Colonic mucosa (tissue), 4 donors: ENCODE results near the gene THBS3. TPM values are rescaled to one million over a fixed set of nuclear protein-coding genes. Genes with fewer than 3 reads are reported as not detected.
A peak's percentile ranks its signal among the peaks of the same experiment; 100 is the strongest.

Experiments
- DNase-seq: peaks from one replicate; pipeline ENCODE4 v3.0.0-alpha.2; 2020
- H3K27ac ChIP-seq: fragments of 200-600 bp; one replicate; pipeline ENCODE4 v1.8.0; 2021
- H3K27me3 ChIP-seq: fragments of 200-600 bp; one replicate; pipeline ENCODE4 v1.8.0; 2021
- H3K36me3 ChIP-seq: fragments of 200-600 bp; one replicate; pipeline ENCODE4 v1.8.0; 2021
- H3K4me1 ChIP-seq: fragments of 200-600 bp; one replicate; pipeline ENCODE4 v1.8.0; 2021; ENCODE audit warnings: mild to moderate bottlenecking
- H3K4me3 ChIP-seq: fragments of 200-600 bp; one replicate; pipeline ENCODE4 v1.8.0; 2021
- H3K9ac ChIP-seq, 2 donors: one replicate each; pipeline ENCODE4 v1.7.0; 2013; ENCODE audit warnings: control low read depth in 2 of 2, low read depth in 2 of 2, low read length in 2 of 2
- H3K9me3 ChIP-seq: fragments of 200-600 bp; one replicate; pipeline ENCODE4 v1.8.0; 2021
- intact Hi-C: fragments of 100-400 bp; cut with DNase I; formaldehyde crosslinking; loops from one replicate; pipeline ENCODE4 v1.14.1; 2022
- total RNA-seq, 2 donors: library from RNA; stranded (reverse); fragmentation: NEBNext Ultra II Directional in 1 of 2; extraction: Animal tissue kit (Norgen Biotek cat#: 25700) in 1 of 2; gene quantifications; one replicate each; pipeline ENCODE4 v1.2.1, GENCODE V29; 2021
- TF ChIP-seq, protein P1 (sequence below): fragments of 200-600 bp; IDR thresholded peaks from one replicate; pipeline ENCODE4 v1.8.0; 2022; ENCODE audit warnings: antibody characterized with exemption, mild to moderate bottlenecking
- donor health status: healthy.
- donor health status: DM: no; HTN: no; CAD: no.
- donor health status: DM: no; HTN: no; CAD: no.

Gene THBS3
- total RNA-seq, 2 donors from 2014 or later, result 12.2 to 16.0 TPM

DNA sequence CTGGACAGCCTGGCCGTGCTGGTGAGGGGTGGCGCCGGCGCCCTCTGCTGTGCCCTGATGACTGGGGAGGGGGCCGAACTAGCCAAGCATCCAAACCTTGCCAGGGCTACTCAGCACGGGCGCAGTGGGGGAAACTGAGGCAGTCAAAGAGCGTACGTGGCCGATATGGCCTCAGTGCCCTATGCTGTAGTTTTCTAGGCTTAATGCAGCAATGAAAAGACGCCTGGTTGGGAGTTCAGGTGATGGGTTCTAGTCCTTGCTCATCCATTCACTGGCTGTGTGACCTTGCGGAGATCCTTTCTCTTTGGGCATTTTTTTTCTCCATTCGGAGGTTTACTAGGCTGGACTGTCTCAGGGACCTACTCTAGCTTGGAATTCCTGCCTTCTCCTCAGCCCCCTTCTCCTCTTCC, 1.6 kb upstream of the THBS3 start:
- intact Hi-C loops, result loop anchor here (2.0 kb wide), 1 partner anchor 17 kb away; no protein-coding TSS in a partner anchor
- Histone ChIP-seq H3K4me3 (peak overlapping the region; percentile 72), H3K9me3 (no peaks in the 10 kb centered on the region), H3K4me1 (peaks cover 13% of the 10 kb centered on the region), H3K27ac (peak overlapping the region; percentile 91), H3K9ac (peak overlapping the region; percentile 97 to 98), H3K27me3 (no peaks in the 10 kb centered on the region), H3K36me3 (no peaks in the 10 kb centered on the region)
- no peak for DNase-seq
- TF ChIP-seq, protein P1, sequence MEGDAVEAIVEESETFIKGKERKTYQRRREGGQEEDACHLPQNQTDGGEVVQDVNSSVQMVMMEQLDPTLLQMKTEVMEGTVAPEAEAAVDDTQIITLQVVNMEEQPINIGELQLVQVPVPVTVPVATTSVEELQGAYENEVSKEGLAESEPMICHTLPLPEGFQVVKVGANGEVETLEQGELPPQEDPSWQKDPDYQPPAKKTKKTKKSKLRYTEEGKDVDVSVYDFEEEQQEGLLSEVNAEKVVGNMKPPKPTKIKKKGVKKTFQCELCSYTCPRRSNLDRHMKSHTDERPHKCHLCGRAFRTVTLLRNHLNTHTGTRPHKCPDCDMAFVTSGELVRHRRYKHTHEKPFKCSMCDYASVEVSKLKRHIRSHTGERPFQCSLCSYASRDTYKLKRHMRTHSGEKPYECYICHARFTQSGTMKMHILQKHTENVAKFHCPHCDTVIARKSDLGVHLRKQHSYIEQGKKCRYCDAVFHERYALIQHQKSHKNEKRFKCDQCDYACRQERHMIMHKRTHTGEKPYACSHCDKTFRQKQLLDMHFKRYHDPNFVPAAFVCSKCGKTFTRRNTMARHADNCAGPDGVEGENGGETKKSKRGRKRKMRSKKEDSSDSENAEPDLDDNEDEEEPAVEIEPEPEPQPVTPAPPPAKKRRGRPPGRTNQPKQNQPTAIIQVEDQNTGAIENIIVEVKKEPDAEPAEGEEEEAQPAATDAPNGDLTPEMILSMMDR, result no peak

DNA sequence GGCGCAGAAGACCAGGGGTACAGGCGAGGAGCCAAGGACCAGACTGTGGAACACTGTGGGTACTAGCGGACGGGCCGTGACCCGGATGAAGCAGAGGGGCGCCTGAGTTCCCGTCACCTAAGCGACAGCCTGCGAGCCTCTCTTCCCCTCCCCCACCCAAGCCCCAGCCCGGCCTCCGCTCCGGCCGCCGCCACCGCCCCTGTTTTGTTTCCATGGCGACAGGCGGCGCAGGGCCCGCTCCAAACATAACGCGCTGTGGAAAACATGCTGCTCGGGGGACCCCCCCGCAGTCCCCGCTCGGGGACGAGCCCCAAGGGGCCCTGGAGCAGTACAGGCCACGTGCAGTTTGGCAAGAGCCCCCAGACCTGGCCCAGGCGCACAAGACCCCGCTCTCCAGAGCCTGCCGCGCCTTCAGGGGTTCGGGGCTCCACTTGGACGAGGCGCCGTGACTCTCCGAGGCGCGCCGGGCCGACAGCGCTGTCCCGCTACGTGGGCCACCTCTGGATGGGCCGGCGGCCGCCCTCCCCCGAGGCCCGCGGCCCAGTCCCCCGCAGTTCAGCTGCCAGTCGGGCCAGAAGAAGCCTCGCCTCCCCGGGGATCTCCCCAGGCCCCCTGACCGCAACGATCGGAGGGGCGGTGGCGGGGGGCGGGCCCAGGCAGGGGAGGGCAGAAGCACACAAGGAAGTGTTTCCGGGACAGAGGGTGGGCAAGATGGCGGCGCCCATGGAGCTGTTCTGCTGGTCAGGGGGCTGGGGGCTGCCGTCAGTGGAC, 1.0 kb upstream of the THBS3 start, which contains the start of gene MTX1:
Gene MTX1, plus strand, starts transcription at position 155 of the 771 bp plus-strand sequence. Its CDS starts 110 bp downstream, at position 265.
- TF ChIP-seq, protein P1, result no peak
- intact Hi-C loops, result loop anchor here (2.0 kb wide), 1 partner anchor 18 kb away; no protein-coding TSS in a partner anchor
- Histone ChIP-seq H3K9ac (peak within 1 kb of the TSS; percentile 97 to 98), H3K27me3 (no peaks in the 10 kb centered on the region), H3K4me3 (peak within 1 kb of the TSS; percentile 72), H3K4me1 (peaks cover 13% of the 10 kb centered on the region), H3K36me3 (no peaks in the 10 kb centered on the region), H3K9me3 (no peaks in the 10 kb centered on the region), H3K27ac (peak within 1 kb of the TSS; percentile 91)
- DNase-seq, result peak; percentile 90

DNA sequence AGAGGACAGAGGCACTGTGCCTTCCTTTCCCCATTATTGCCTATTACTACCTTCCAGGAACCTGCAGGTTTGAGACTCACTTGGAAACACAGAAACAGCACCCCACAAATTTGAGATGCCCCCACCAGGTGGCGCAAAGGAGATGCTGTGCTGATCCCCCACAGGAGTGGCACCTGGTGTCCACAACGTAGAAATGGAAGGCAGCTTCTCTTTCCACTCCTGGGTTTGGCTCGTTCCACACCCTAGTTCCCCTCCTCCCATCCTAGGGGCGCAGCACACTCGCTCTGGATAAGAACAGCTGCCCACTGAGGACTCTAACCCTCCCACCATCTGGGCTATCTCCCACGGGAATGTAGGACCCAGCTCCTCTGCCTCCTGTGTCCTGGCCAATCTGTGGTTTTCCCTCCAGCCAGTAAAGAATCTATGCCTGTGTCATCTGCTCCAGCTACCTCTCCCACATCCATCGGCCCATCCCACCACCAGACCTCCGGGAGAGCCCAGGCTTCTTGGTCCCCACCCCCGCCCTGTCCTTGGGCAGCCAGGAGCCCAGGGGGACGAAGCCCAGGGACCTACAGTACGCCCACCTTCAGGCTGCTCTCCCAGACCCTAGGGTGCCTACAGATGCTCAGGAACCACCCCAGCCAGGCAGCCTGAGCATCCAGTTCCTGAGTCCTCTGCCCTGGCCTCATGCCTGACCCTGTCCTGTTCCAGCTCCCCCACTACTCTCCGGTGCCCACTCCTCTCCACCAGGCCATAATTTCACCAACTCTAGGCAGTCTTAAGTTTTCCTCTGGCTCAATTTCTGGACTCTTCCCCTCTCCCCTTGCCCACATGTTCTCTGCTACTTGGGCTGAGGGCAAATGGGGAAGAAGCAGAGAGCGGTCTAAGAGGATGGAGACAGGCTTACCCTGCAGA, 549 bp downstream of the THBS3 start:
- Histone ChIP-seq H3K9me3 (no peaks in the 10 kb centered on the region), H3K9ac (peak overlapping the region; percentile 38 to 97), H3K36me3 (no peaks in the 10 kb centered on the region), H3K4me1 (peaks cover 13% of the 10 kb centered on the region), H3K27me3 (no peaks in the 10 kb centered on the region), H3K27ac (peak overlapping the region; percentile 91), H3K4me3 (no peak overlapping the region)
- TF ChIP-seq, protein P1, result peak; percentile 86
- intact Hi-C loops, result no loop called here
- peak; percentile 94 for DNase-seq

DNA sequence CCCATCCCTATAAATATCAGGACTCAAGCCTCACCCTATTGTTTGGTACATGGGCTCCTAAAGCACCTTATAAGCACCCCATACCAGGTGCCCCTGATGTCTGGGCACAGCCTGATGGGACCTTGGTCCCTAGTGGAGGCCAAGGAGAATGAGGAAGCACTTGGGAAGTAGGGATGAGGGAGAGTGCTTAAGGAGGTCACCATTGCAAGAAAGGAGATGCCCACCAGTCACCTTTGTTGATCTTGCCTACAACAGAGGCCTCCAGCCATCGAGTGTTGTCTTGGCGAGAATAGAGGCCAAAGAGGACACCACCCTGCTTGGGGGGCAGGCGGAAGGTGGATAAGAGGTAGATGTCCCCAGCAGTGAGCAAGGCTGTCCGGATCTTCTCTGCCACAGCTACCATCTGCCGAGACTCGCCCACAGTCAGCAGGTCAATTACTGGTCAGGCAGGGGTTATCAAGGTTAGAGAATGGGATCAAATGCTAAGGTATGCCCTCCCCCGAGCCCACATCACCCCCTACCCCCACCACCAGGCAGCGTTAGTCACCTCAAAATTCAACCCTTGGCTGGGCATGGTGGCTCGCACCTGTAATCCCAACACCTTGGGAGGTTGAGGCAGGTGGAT, 1.6 kb downstream of the THBS3 start:
- intact Hi-C loops, result no loop called here
- DNase-seq, result no peak
- Histone ChIP-seq H3K9ac (no peak overlapping the region), H3K27me3 (no peaks in the 10 kb centered on the region), H3K4me3 (no peak overlapping the region), H3K27ac (no peak overlapping the region), H3K4me1 (peaks cover 13% of the 10 kb centered on the region), H3K36me3 (no peaks in the 10 kb centered on the region), H3K9me3 (no peaks in the 10 kb centered on the region)
- TF ChIP-seq, protein P1, result no peak

DNA sequence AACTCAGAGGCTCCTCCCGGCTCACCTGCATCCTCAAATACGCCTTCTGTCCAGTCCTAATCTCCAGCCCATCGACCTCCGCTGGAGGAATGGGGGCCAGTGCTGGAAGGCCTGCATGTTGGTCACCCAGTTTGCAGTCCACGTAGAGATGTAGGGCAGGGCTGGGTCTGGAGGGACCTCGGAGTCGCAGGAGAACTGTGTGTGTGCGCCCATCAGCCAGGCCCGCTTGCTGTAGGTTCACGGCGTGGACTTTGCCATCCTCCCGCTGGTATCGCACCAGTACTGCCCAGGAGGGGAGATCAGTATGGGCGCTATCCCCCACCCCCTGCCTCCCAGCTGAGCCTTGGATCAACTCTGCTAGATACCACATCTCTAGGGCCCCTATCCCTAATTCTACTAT, 2.7 kb downstream of the THBS3 start:
- no peak for DNase-seq
- Histone ChIP-seq H3K4me1 (peaks cover 13% of the 10 kb centered on the region), H3K9me3 (no peaks in the 10 kb centered on the region), H3K27ac (no peak overlapping the region), H3K4me3 (no peak overlapping the region), H3K9ac (no peak overlapping the region), H3K36me3 (no peaks in the 10 kb centered on the region), H3K27me3 (no peaks in the 10 kb centered on the region)
- intact Hi-C loops, result no loop called here
- TF ChIP-seq, protein P1, result no peak
